GM19351 (cell line): Measurements from ENCODE around the gene ZDHHC11B.
"Not testable (repeated sequence)": the region's sequence is repeated elsewhere in the genome, so short reads cannot be mapped to it uniquely, and the experiment has no call there.

Experiments
- ATAC-seq: cut with Tn5 transposase; IDR thresholded peaks from one replicate; pipeline ENCODE4 v1.9.1; 2021; ENCODE audit warnings: mild to moderate bottlenecking, moderate library complexity; ENCODE audit not compliant: unreplicated experiment

Gene ZDHHC11B, protein sequence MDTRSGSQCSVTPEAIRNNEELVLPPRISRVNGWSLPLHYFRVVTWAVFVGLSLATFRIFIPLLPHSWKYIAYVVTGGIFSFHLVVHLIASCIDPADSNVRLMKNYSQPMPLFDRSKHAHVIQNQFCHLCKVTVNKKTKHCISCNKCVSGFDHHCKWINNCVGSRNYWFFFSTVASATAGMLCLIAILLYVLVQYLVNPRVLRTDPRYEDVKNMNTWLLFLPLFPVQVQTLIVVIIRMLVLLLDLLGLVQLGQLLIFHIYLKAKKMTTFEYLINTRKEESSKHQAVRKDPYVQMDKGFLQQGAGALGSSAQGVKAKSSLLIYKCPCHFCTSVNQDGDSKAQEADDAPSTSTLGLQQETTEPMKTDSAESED

GRCh38 chr5:784428-785177 lies at the start of gene ZDHHC11B:
ZDHHC11B (minus strand) TSS chr5:784729; CDS start chr5:766919, 17,810 bp downstream.
- peak; percentile 71 for ATAC-seq

DNA sequence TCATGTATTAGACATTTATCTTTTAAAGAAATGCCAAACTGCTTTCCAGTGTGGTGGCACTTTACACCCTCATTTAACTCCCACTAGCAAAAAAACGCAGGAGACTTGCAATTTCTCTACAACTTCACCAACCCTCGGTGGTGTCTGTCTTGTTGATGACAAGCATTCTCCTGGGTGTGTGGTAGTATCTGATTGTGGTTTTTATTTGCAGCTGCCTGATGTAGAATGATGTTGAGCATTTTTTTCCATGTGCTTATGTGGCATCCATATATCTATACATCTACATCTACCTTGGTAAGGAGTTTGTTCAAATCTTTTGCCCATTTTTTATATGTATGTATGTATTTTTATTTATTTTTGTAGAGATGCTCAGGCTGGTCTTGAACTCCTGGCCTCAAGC lies 49.5 kb upstream of the ZDHHC11B start:
- ATAC-seq: not testable (repeated sequence)

DNA sequence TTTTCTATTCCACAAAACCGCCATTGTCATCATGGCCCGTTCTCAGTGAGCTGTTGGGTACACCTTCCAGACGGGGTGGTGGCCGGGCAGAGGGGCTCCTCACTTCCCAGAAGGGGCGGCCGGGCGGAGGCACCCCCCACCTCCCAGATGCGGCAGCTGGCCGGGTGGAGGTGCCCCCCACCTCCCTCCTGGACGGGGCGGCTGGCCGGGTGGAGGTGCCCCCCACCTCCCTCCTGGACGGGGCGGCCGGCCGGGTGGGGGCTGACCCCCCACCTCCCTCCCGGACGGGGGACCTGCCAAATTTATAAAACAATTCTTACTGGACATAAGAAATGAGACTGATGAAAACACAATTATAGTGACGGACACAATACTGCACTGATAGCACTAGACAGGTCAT lies 43.7 kb upstream of the ZDHHC11B start:
- ATAC-seq: not testable (repeated sequence)

- ATAC-seq: not testable (repeated sequence)
These were observed 41.0 kb upstream of the ZDHHC11B start for GRCh38 chr5:825544-825943.

DNA sequence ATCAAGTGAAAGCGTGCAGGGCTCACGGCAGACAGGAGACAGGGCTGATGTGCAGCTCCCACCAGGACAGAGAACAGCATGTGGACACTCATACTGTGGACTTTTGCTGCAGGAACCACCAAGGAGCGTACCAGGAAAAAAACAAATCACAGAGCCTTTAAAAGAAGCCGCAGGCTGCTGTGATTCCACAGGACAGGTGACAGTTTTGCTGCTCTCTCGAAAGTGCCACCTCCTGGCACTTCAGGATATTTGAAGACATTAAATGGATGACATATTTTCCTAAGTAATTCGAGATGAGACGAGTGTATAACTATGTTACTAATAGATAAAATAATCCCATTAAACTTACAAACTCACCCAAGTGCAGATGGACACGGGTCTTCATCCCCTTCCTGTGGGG lies 37.0 kb upstream of the ZDHHC11B start:
- ATAC-seq: no peak

DNA sequence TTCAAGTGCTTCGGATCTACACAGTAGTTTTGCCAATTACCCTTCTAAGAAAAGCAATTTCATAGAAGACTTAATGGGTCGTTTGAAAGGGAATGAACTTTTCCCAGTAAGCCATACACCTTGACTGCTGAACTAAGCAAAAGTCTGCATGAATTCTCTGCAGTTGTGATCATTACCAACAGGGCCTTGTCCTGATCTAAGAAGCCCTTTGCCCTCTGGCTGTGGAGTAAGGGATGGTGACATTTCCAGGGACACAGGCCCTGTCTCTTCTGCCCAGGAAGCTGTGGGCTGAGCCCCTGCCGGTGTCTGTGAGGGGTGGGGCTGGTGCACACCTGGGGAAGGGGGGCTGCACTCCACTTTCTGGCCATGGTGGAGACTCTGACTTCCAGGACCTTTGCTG lies 35.7 kb upstream of the ZDHHC11B start:
- no peak for ATAC-seq

- no peak for ATAC-seq
These were observed 34.5 kb upstream of the ZDHHC11B start for GRCh38 chr5:819078-819477.

DNA sequence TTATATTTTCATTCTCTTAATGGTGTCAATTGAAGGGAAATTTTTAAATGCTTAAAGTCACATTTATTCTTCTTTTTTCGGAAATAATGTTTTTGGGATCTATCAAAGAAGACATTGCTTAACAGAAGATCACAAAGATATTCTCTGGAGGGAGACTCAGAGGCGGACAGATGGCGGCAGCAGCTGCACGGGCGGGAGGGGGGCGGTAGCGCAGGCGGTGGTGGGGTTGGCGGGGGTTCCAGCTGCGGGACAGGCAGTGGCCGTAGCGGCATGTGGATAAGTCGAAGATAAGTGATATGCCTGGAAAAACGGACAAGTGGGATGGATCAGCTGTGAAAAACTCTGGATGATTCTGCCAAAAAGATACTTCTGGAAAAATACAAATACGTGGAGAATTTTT lies 31.6 kb upstream of the ZDHHC11B start:
- ATAC-seq: no peak

- ATAC-seq: no peak
These were observed 30.9 kb upstream of the ZDHHC11B start for GRCh38 chr5:815449-815848.

- ATAC-seq: not testable (repeated sequence)
These were observed 29.0 kb upstream of the ZDHHC11B start for GRCh38 chr5:813575-813974.

GRCh38 chr5:811384-811783 lies 26.9 kb upstream of the ZDHHC11B start:
- ATAC-seq: not testable (repeated sequence)

GRCh38 chr5:807719-808514 lies 23.4 kb upstream of the ZDHHC11B start:
- not testable (repeated sequence) for ATAC-seq

DNA sequence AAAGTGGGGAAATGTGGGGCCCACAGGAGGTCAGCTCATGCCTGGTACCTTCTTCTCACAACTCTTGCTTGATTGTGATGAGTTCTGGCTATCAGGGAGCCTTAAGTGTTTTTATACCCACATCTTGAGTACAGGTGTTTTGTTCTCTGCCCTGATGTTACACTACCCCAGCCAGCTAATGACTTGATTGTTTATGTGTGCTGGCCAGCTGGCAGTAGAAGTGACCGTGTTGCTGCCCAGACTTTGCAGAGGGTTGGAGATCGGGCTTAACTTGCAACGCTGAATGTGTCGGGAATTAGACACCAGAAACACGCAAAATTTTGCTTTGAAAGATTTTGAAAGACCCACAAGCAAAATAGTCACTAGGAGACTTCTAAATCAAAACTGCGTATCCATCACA lies 16.9 kb upstream of the ZDHHC11B start:
- no peak for ATAC-seq

DNA sequence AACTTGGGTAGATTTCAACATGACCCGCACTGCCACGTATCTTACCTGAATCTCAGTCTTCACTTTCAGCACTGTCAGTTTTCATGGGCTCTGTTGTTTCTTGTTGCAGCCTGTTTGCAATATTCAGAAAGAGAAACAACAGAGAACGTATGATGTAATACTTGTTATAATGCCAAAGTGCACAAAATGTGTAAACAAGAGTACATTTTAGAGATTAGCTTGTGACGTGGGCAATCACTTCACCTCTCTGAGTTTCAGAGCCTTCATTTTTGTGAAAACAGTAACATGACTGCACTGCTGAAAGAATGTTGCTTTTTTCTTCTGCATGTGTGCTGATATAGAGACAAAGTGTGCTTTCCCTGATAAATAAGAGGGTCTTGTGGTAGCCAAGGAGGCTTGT lies 16.5 kb upstream of the ZDHHC11B start:
- ATAC-seq: not testable (repeated sequence)

GRCh38 chr5:798505-799138 lies 14.1 kb upstream of the ZDHHC11B start:
- not testable (repeated sequence) for ATAC-seq

GRCh38 chr5:797986-798385 lies 13.5 kb upstream of the ZDHHC11B start:
- ATAC-seq: not testable (repeated sequence)

DNA sequence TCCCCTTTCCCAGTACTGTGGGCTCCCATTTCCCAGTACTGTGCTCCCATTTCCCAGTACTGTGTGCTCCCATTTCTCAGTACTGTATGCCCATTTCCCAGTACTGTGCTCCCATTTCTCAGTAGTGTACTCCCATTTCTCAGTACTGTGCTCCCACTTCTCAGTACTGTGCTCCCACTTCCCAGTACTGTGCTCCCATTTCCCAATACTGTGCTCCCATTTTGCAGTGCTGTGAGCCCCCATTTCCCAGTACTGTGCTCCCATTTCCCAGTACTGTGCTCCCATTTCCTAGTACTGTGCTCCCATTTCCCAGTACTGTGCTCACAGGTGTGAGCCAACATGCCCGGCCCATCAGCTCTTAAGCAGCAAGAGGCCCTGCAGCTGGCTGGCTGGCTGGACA lies 11.3 kb upstream of the ZDHHC11B start:
- ATAC-seq: not testable (repeated sequence)

DNA sequence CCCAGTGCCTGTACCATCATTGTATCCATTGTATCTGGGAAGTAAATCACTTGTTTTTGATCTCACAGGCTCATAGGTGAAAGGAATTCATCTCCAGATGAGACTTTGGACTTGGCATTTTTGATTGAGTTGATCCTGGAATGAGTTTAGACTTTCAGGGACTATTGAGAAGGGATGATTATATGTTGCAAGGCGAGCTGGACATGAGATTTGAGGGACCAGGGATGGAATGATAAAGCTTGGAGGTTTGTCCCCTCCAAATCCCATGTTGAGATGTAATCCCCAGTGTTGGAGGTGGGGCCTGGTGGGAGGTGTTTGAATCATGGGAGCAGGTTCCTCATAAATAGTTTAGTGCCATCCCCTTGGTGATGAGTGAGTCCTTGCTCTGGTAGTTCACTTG lies 10.4 kb upstream of the ZDHHC11B start:
- ATAC-seq: not testable (repeated sequence)

DNA sequence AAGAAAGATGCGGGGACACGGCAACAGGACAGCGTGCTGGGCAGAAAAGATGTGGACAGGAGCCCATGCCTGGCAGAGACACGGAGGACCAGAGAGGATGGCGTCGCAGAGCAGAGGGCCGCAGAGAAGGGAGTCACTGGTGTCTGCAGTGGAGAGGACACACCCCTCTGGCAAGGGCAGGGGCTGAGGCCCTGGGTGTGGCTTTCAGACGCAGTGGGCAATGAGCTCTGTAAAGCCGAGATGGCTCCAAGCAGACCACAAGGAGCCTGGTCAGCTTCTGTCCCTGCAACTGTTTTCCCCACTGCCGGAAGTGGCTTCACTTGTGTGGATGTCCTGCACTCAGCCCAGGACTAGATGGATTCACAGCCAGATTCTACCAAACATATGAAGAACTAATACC lies 4.2 kb upstream of the ZDHHC11B start:
- not testable (repeated sequence) for ATAC-seq

- not testable (repeated sequence) for ATAC-seq
These were observed 3.3 kb upstream of the ZDHHC11B start for GRCh38 chr5:787857-788233.
